Brain microvascular endothelial cell (primary cell): ENCODE data around the gene TNIK.

ENCODE experiments used
- DNase-seq: peaks from one replicate; pipeline ENCODE4 v3.0.0-alpha.2; 2020
- H3K27ac ChIP-seq: fragments of 250-450 bp; sonication (Bioruptor Pico); 2 replicates; pipeline ENCODE4 v1.5.1; 2020; ENCODE audit warnings: mild to moderate bottlenecking, moderate library complexity
- H3K27me3 ChIP-seq: fragments of 250-450 bp; sonication (Bioruptor Pico); replicated peaks from 2 replicates; pipeline ENCODE4 v1.5.1; 2020; ENCODE audit warnings: mild to moderate bottlenecking
- H3K36me3 ChIP-seq: fragments of 250-450 bp; sonication (Bioruptor Pico); replicated peaks from 2 replicates; pipeline ENCODE4 v1.5.1; 2020; ENCODE audit warnings: mild to moderate bottlenecking
- H3K4me3 ChIP-seq: 2 replicates; pipeline ENCODE4 v1.5.1; 2011; ENCODE audit warnings: low read depth, mild to moderate bottlenecking, control low read depth, low read length, moderate library complexity
- in situ Hi-C: cut with HindIII; loops from 2 replicates; pipeline ENCODE4 v1.10.0; 2017; ENCODE audit warnings: low sequenced_read_pairs, low pct_ligation_motif_present
- TF ChIP-seq, protein P1 (sequence below): IDR thresholded peaks from 2 replicates; pipeline ENCODE4 v1.5.1; 2011; ENCODE audit warnings: low read depth, mild to moderate bottlenecking, moderate library complexity, low read length, control low read depth, inconsistent platforms; ENCODE audit errors: missing control alignments

The TNIK gene

DNA sequence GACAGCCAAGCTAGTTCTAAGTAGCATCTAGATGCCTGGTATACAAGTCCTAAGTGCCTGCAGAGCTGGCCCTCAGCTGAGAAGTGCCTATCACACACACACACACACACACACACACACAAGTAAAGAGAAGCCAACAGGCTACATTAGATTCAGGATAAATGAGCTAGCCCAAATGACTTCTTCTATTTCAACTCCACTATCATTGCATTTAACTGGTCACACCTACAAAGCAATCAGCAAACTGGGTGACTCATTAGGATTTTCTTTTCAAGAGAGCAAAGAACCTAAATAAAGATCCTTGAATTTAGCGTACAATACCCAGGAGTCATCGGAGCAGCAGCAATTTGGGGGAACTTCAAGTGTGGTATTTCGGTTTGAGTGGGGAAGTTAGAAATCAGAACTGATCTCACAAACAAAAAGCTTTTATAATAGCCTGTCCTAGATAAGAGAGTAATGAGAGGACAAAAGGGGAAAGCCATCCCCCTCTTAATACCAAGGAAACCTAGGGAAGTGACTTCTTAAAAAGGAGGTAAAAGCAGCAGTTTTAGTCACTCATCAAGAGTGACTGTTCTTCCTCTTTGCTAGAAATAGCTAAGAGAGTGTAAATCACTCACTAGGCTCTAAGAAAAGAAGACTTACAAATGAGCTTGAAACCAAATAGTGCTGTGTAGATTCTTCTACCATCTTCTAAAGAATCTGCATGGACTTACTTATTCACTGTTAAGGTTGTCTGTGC is 112.7 kb downstream of the TNIK start:
- H3K4me3 ChIP-seq: no peak overlapping the region
- TF ChIP-seq, protein P1, sequence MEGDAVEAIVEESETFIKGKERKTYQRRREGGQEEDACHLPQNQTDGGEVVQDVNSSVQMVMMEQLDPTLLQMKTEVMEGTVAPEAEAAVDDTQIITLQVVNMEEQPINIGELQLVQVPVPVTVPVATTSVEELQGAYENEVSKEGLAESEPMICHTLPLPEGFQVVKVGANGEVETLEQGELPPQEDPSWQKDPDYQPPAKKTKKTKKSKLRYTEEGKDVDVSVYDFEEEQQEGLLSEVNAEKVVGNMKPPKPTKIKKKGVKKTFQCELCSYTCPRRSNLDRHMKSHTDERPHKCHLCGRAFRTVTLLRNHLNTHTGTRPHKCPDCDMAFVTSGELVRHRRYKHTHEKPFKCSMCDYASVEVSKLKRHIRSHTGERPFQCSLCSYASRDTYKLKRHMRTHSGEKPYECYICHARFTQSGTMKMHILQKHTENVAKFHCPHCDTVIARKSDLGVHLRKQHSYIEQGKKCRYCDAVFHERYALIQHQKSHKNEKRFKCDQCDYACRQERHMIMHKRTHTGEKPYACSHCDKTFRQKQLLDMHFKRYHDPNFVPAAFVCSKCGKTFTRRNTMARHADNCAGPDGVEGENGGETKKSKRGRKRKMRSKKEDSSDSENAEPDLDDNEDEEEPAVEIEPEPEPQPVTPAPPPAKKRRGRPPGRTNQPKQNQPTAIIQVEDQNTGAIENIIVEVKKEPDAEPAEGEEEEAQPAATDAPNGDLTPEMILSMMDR: no peak
- DNase-seq: no peak
- H3K36me3 ChIP-seq: no peaks in the 10 kb centered on the region
- H3K27ac ChIP-seq: no peak overlapping the region
- in situ Hi-C loops: no loop called here
- no peaks in the 10 kb centered on the region for H3K27me3 ChIP-seq

DNA sequence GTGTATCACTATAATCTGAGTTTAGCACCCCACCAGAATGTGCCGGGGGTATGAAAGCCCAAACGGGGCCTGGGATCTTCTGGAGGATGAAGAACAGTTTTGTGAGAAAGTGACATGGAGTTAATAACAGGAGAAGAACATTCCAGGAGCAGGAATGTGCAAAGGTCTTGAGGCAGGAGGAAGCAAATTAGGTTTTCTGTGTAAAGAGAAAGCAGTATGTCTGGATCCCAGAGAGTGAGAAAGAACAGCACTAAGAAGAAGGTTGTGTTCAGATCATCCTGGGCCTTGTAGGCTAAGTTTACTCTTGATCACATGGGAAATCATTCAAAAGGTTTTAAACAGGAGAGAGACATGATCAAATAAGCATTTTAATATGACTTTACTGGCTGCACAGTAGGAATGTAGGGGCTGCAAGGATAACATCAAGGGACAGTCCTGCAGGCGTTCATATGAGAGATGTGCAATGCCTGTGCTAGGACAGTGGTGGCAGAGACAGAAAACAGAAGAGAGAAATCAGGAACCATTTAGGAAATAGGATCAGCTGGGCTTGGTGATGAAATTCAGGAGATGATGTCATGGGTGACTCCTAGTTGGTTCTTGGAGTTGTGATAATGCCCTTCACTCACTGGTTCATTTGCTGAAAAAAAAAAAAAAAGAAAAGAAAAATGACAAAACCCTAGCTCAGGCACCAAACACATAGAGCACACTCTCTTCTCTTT is 113.5 kb downstream of the TNIK start:
- Histone ChIP-seq H3K4me3 (no peak overlapping the region), H3K27me3 (no peaks in the 10 kb centered on the region), H3K36me3 (no peaks in the 10 kb centered on the region), H3K27ac (no peak overlapping the region)
- in situ Hi-C loops: no loop called here
- TF ChIP-seq, protein P1: no peak
- DNase-seq: peak; percentile 29

DNA sequence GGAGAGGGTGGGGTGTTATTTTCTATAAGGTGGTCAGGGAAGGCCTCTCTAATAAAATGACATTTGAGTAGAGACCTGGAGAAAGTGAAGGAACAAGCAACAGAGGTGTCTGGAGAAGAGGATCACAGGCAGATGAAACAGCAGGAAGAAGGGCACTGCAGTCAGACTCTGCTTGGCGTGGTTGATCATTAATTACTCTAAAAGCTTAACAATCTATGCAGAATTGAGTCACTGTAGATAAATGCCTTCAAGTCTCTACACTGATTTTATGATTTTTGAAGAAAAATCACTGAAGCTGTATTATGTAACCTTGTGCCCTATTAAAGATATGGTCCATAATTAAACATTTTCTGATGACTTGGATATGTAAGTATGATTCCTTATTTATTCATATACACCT is 114.2 kb downstream of the TNIK start:
- Histone ChIP-seq H3K4me3 (no peak overlapping the region), H3K36me3 (no peaks in the 10 kb centered on the region), H3K27me3 (no peaks in the 10 kb centered on the region), H3K27ac (no peak overlapping the region)
- TF ChIP-seq, protein P1: no peak
- in situ Hi-C loops: no loop called here
- no peak for DNase-seq

DNA sequence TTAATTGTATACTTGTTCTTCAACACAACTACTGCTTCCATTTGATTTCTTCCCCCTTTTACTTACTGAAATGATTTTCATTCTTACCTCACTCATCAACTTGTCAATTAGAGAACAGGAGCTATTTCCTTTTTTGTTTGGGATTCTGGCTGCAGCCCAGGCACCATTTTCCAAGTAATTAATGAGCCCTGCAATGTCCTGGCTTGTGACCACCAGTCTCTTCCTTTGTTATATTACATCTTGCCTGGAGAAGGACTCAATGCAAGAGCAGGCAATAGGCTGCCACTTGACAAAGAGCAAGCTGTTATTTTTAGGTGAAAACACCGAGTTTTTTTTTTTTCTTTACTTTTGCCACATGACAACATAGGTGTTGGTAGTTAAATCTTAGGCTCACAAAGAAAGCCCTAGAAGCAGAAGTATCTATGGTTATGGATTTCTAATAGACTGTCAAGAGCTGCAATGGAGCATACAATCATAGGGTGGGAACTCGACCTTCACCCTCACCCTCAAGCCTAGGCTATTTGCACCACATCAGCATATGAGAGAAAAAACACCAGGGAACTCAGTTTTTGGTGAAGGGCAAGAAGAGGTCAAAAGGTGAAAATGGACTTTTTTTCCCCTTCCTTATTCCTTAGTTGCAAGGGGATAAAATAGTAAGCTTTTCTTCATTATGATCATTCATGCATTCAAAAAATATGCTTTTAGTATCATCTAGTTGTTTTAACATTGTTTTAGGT is 114.9 kb downstream of the TNIK start:
- Histone ChIP-seq H3K27ac (no peak overlapping the region), H3K27me3 (no peaks in the 10 kb centered on the region), H3K4me3 (no peak overlapping the region), H3K36me3 (no peaks in the 10 kb centered on the region)
- TF ChIP-seq, protein P1: no peak
- in situ Hi-C loops: no loop called here
- DNase-seq: no peak

DNA sequence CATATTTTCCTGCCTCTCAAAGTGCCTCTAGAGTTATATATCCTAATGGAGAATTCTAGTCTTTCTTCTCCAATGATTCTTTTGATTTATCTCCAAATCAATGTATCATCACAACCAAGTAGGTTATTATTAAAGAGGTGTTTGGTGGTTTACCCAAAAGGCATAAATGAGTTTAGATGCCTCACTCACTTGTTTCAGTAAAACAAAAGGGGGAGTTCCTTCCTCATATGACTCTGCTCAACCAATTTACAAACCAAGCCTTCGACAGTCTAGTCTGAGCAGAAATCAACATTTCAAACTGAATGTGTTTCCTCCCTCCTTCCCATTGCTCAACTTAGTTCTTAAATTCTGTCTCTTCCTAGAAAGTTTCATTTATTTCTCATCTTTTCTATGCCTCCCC is 116.5 kb downstream of the TNIK start:
- no peak for DNase-seq
- in situ Hi-C loops: no loop called here
- no peaks in the 10 kb centered on the region for H3K27me3 ChIP-seq

More for the DNA sequence above, 116.5 kb downstream of the TNIK start:
- Histone ChIP-seq H3K4me3 (no peak overlapping the region), H3K27ac (no peak overlapping the region), H3K36me3 (no peaks in the 10 kb centered on the region)
- TF ChIP-seq, protein P1: no peak
